Activated CD8-positive, alpha-beta T cell treated with anti-CD3 and anti-CD28 coated beads, Interleukin-2, amount 10 ng/mL, durations not matched to agents 7 days and 5 days (primary cell): ENCODE results near the gene LCAT. TPM values are rescaled to one million over a fixed set of nuclear protein-coding genes. Genes with fewer than 3 reads are reported as not detected.
A peak's percentile ranks its signal among the peaks of the same experiment; 100 is the strongest.

Experiments
- ATAC-seq: fragments of 150-1000 bp; cut with Tn5 transposase; one replicate; pipeline ENCODE4 v1.10.0; 2021; ENCODE audit warnings: moderate library complexity
- CTCF ChIA-PET: fragments of 350-600 bp; sonication (Branson Sonifier 250); formaldehyde crosslinking; loops from one replicate; lab custom pipeline; 2021; ENCODE audit warnings: antibody characterized with exemption; lab: Charles Lee
- POLR2A ChIA-PET: fragments of 350-600 bp; sonication (Branson Sonifier 250); formaldehyde crosslinking; loops from one replicate; lab custom pipeline; 2021; ENCODE audit warnings: antibody characterized with exemption; lab: Charles Lee
- DNase-seq: peaks from one replicate; pipeline ENCODE4 v3.0.0-alpha.2; 2020
- H3K27ac Mint-ChIP-seq: one replicate; pipeline ENCODE4 v1.8.0; 2021; ENCODE audit warnings: mild to moderate bottlenecking, mixed read lengths
- H3K27me3 Mint-ChIP-seq: one replicate; pipeline ENCODE4 v1.8.0; 2021; ENCODE audit warnings: low read depth, mixed read lengths
- H3K36me3 Mint-ChIP-seq: one replicate; pipeline ENCODE4 v1.8.0; 2021; ENCODE audit warnings: low read depth, mixed read lengths
- H3K4me1 Mint-ChIP-seq: one replicate; pipeline ENCODE4 v1.8.0; 2021; ENCODE audit warnings: low read depth, mixed read lengths
- H3K4me3 Mint-ChIP-seq: one replicate; pipeline ENCODE4 v1.8.0; 2021; ENCODE audit warnings: mild to moderate bottlenecking, mixed read lengths
- H3K9me3 Mint-ChIP-seq: one replicate; pipeline ENCODE4 v1.8.0; 2022; ENCODE audit warnings: mixed read lengths; ENCODE audit not compliant: insufficient read depth
- total RNA-seq, 2 experiments: library from RNA; stranded (reverse); gene quantifications; one replicate each; pipeline ENCODE4 v1.2.3, GENCODE V29; 2021

Gene LCAT
- total RNA-seq, 2 experiments from 2014 or later = 22.4 to 23.1 TPM

DNA sequence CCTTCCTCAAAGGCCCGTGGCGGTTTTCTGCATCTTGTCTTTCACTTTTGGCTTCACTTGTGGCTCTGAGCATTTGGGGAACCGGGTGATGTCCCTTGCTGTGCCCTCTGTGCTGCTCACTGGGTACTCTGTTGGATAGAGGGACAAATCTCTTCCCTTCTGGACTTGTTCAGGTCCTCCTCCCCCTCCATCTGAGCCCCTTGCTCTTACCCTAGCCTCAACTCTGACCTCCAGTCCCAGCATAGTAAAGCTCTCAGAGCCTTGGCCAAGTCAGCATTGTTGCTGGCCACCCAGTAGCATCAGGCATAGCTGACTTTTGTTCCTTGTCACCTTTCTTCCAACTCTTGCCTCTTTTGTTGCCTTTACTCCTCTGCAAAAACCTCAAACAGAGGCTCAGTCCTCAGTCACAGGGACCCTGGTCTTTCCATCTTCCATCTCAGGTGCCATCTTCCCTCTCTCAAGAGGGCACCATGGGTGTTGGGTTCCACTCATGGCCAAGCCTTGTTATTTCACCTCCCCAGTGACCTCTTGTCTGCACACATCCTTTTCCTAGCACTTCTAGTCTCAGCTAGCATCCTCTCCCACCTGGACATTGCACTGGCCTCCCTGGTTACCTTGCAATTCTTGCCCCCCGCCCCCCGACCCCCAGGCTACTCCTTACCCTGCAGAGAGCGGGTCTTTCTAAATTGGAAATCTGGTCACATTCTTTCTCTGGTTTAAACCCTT lies 6.9 kb downstream of the LCAT start:
- Mint-ChIP-seq H3K4me1 (peaks cover 58% of the 10 kb centered on the region), H3K27me3 (no peaks in the 10 kb centered on the region), H3K4me3 (peak overlapping the region; percentile 100), H3K27ac (peak overlapping the region; percentile 99), H3K9me3 (no peaks in the 10 kb centered on the region), H3K36me3 (peaks cover 62% of the 10 kb centered on the region)
- ATAC-seq = peak; percentile 66
- ChIA-PET CTCF (interaction anchor here (0.8 to 4.0 kb wide), 10 partner anchors 8 to 456 kb away, joined by 3 to 25 read pairs (median 4); partner anchors contain the start of genes ATP6V0D1, CARMIL2, NFATC3 and NRN1L), POLR2A (interaction anchor here (0.6 to 3.8 kb wide), 26 partner anchors 8 to 156 kb away, joined by 3 to 25 read pairs (median 6); partner anchors contain the start of genes DDX28, DPEP2, DUS2 and EDC4)
- peak; percentile 93 for DNase-seq

DNA sequence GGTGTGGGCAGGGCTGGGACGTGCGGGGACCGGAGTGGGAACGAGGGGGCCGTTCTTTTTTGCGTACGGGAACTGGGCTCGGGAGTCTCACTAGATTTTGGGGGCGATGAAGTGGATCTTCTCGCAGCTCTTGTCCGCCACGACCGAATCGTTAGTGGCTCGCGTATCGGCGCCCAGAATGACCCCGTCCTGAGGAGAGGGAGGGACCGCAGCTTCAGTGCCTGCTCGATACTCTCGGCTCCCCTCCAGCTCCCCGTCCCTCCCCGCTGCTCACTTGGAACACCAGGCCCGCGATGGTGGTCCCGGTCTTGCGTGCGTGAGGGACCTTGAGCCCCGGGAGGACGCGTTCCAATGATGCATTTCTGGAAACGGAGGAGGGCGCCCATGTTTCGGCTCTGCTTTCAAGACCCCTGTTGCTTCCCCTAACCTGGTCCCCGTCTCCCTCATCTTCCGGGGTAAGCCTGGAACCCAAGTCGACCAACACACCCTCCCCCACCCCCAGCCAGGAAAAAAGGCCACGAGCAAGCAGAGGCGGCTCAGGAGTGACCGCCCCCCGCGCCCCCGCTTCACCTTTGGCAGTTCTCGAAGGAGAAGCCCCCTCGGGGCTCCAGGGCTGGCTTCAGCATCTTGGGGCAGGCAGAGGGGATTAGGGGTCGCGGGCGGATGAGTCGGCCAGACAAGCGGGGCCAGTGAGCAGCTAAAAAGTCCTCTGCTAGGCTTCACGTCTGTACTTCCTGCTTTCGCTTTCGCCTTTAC lies 7.6 kb downstream of the LCAT start, which contains the start of gene PSMB10:
PSMB10 (minus strand) TSS at position 727 of the 756 bp plus-strand sequence; CDS start at position 626, 101 bp downstream.
- DNase-seq = peak; percentile 66
- no peaks in the 10 kb centered on the region for H3K27me3 Mint-ChIP-seq
- peak within 1 kb of the TSS; percentile 99 for H3K27ac Mint-ChIP-seq
- ChIA-PET POLR2A (interaction anchor here (0.6 to 3.8 kb wide), 38 partner anchors 9 to 389 kb away, joined by 3 to 25 read pairs (median 5); partner anchors contain the start of genes CTCF, DDX28, DPEP2 and DUS2), CTCF (interaction anchor here (0.8 to 4.0 kb wide), 18 partner anchors 9 to 455 kb away, joined by 3 to 25 read pairs (median 4); partner anchors contain the start of genes ATP6V0D1, CARMIL2, NFATC3 and NRN1L)
- ATAC-seq = peak; percentile 11
- peaks cover 60% of the 10 kb centered on the region for H3K36me3 Mint-ChIP-seq
- H3K4me3 Mint-ChIP-seq = peak within 1 kb of the TSS; percentile 100
- peaks cover 50% of the 10 kb centered on the region for H3K4me1 Mint-ChIP-seq
- no peaks in the 10 kb centered on the region for H3K9me3 Mint-ChIP-seq

DNA sequence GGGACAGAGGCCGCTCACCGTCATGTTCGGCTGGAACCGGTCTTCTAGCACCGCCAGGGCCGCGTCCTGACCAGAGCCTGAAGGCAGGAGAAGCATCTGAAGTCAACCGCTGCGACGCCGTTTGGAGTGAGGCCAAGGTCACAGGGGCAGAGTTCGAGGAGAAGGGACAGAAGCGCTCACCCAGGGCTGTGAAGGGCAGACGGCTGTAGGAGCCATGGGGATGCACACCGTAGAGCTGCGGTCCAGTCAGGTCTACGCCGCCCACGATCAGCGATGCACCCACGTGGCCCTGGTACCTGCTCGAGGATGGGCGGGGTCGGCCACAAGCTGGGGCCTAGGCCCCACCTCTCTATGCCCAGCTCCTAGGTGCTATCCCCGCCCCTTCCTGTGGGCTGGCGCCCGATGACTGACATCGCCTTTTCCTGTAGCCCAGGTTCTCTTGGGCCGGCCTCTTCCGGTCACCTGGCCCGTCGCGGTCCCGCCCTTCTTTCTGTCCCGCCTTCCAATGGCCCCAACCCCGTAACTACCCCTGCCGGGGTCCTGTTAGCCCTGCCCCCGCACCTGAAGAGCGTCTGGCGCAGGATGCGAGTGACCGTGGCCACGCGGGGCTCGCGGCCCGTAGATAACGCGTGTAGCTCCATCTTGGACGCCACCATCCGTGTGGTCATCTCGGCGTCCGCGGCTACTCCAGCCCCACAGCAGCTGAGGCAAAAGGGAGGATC lies 8.4 kb downstream of the LCAT start:
- Mint-ChIP-seq H3K27ac (peak overlapping the region; percentile 99), H3K4me3 (peak overlapping the region; percentile 100), H3K36me3 (peaks cover 58% of the 10 kb centered on the region), H3K4me1 (peaks cover 44% of the 10 kb centered on the region), H3K9me3 (no peaks in the 10 kb centered on the region), H3K27me3 (no peaks in the 10 kb centered on the region)
- ATAC-seq = peak; percentile 85
- CTCF ChIA-PET = interaction anchor here (0.6 to 4.0 kb wide), 20 partner anchors 16 to 328 kb away, joined by 3 to 25 read pairs (median 4); partner anchors contain the start of genes CARMIL2, NFATC3, NRN1L and SLC7A6
- POLR2A ChIA-PET = interaction anchor here (0.6 to 3.8 kb wide), 33 partner anchors 10 to 388 kb away, joined by 3 to 25 read pairs (median 6); partner anchors contain the start of genes CTCF, DDX28, DPEP2 and DUS2
- DNase-seq = peak; percentile 98

DNA sequence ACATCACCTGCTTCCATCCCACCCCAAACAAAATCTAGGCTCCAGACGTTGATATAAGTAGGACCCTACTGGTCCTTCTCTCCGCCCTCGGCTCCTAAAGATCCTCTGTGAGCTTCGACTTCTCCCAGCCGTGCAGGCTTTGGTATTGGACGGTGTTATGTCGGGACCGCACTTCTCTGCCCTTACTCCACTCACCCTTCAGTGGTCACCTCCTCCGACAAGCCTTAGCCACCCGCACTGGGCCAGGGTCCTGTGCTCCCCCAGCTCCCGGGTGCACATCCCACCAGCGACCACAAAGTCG lies 8.9 kb downstream of the LCAT start:
- peaks cover 39% of the 10 kb centered on the region for H3K4me1 Mint-ChIP-seq
- H3K27me3 Mint-ChIP-seq = no peaks in the 10 kb centered on the region
- no peaks in the 10 kb centered on the region for H3K9me3 Mint-ChIP-seq
- CTCF ChIA-PET = interaction anchor here (0.6 to 4.0 kb wide), 15 partner anchors 16 to 329 kb away, joined by 3 to 25 read pairs (median 4); partner anchors contain the start of genes NFATC3 and SLC7A6
- peak overlapping the region; percentile 100 for H3K4me3 Mint-ChIP-seq
- ATAC-seq (no peak), DNase-seq (no peak)
- H3K36me3 Mint-ChIP-seq = peaks cover 56% of the 10 kb centered on the region
- H3K27ac Mint-ChIP-seq = peak overlapping the region; percentile 99
- POLR2A ChIA-PET = interaction anchor here (0.7 to 3.8 kb wide), 25 partner anchors 10 to 373 kb away, joined by 3 to 25 read pairs (median 8); partner anchors contain the start of genes CTCF, DDX28, DPEP2 and DUS2

DNA sequence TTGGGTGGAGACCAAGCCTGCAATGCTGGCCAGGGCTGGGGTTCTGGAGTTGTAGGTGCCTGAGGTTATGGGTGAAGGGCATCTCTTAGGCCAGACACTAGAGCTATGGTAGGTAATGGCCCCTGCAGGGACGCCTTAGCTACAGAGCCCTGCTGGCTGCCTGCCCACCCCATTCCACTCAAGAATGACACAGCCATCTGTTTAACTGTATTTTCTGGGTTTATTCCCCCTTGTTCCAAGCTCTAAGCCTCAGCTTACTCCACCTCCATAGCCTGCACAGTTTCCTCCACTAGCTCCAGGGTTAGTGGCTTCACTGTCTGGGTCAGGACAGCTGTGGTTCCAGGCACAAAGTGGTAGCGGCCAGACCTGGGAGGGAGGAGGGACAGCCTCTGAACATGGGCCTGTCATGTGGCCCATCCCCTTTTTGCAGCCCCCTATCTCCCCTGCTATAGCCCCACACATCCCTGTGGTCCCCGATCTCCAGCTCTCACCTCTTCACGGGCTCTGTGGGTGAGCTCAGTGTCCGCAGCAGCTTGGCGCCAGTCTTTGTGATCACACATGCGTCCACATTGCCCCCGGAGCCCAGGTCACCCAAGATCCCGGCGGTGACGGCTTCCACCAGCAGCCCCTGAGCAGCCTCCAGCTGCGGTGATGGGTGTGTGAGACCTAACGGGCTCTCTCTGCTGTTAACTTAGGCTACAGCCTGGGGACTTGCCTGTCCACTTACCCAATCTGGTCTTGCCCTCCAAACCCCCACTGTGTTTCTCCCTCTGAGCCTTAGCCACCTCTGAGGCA lies 9.4 kb downstream of the LCAT start:
- no peak for ATAC-seq
- CTCF ChIA-PET = interaction anchor here (1.0 to 4.0 kb wide), 7 partner anchors 51 to 261 kb away, joined by 3 to 25 read pairs (median 4); no protein-coding TSS in a partner anchor
- peaks cover 33% of the 10 kb centered on the region for H3K4me1 Mint-ChIP-seq
- POLR2A ChIA-PET = interaction anchor here (0.7 to 3.8 kb wide), 15 partner anchors 10 to 373 kb away, joined by 3 to 25 read pairs (median 6); partner anchors contain the start of genes CTCF, LCAT, NFATC3 and PSKH1
- DNase-seq = no peak
- peak overlapping the region; percentile 100 for H3K4me3 Mint-ChIP-seq
- H3K9me3 Mint-ChIP-seq = no peaks in the 10 kb centered on the region
- no peaks in the 10 kb centered on the region for H3K27me3 Mint-ChIP-seq
- peaks cover 55% of the 10 kb centered on the region for H3K36me3 Mint-ChIP-seq
- H3K27ac Mint-ChIP-seq = peak overlapping the region; percentile 99

DNA sequence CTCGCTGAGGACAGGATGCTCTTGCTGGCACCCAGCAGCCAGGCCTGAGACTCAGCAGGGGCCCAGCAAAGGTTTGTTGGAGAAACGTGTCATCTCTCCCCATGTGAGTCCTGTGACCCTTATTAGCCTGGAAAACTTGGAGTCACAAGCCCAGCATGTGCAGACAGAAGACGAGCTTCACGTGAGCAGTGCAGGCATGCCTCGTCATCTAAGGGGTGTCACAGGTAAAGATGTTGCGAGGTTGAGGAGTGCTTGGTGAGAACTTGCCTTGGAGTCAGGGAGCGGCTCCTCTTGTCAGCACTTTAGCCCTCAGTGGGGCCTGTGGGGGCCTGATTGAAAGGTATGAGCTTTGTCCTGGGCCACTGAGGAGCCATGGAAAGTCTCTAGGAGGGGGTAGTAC lies 10.1 kb downstream of the LCAT start:
- no peaks in the 10 kb centered on the region for H3K9me3 Mint-ChIP-seq
- CTCF ChIA-PET = interaction anchor here (1.0 to 4.0 kb wide), 3 partner anchors 107 to 129 kb away, joined by 3 to 25 read pairs (median 24); no protein-coding TSS in a partner anchor
- ATAC-seq = no peak
- H3K36me3 Mint-ChIP-seq = peaks cover 52% of the 10 kb centered on the region
- POLR2A ChIA-PET = interaction anchor here (0.7 to 3.8 kb wide), 6 partner anchors 18 to 88 kb away, joined by 3 to 25 read pairs (median 4); partner anchors contain the start of gene PSKH1
- no peak overlapping the region for H3K27ac Mint-ChIP-seq
- no peaks in the 10 kb centered on the region for H3K27me3 Mint-ChIP-seq
- peaks cover 27% of the 10 kb centered on the region for H3K4me1 Mint-ChIP-seq
- no peak for DNase-seq
- H3K4me3 Mint-ChIP-seq = no peak overlapping the region

DNA sequence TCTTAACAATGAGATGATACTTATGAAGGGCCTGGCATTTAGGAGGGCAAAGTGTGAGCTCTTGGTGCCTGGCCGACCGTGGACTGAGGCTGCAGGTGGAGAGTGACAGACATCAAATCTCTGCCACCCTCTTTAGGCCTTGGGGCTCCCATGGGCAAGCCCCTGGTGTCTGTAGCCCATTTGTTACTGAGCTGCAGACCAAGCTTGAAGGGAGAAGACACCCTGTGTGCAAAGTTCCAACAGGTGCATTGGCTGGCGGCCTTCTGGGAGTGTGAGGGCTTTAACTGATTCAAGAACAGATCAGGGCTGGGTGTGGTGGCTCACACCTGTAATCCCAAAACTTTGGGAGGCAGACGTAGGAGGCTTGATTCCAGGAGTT lies 11.5 kb downstream of the LCAT start:
- H3K4me1 Mint-ChIP-seq = peaks cover 27% of the 10 kb centered on the region
- peaks cover 52% of the 10 kb centered on the region for H3K36me3 Mint-ChIP-seq
- ChIA-PET CTCF (interaction anchor here (1.1 to 2.9 kb wide), 2 partner anchors 49 to 214 kb away, joined by 3 to 12 read pairs; no protein-coding TSS in a partner anchor), POLR2A (interaction anchor here (0.6 kb wide), 1 partner anchor 21 kb away, joined by 4 read pairs; no protein-coding TSS in a partner anchor)
- H3K27me3 Mint-ChIP-seq = no peaks in the 10 kb centered on the region
- no peaks in the 10 kb centered on the region for H3K9me3 Mint-ChIP-seq
- H3K27ac Mint-ChIP-seq = peak overlapping the region; percentile 55
- no peak for DNase-seq
- no peak for ATAC-seq
- H3K4me3 Mint-ChIP-seq = no peak overlapping the region

DNA sequence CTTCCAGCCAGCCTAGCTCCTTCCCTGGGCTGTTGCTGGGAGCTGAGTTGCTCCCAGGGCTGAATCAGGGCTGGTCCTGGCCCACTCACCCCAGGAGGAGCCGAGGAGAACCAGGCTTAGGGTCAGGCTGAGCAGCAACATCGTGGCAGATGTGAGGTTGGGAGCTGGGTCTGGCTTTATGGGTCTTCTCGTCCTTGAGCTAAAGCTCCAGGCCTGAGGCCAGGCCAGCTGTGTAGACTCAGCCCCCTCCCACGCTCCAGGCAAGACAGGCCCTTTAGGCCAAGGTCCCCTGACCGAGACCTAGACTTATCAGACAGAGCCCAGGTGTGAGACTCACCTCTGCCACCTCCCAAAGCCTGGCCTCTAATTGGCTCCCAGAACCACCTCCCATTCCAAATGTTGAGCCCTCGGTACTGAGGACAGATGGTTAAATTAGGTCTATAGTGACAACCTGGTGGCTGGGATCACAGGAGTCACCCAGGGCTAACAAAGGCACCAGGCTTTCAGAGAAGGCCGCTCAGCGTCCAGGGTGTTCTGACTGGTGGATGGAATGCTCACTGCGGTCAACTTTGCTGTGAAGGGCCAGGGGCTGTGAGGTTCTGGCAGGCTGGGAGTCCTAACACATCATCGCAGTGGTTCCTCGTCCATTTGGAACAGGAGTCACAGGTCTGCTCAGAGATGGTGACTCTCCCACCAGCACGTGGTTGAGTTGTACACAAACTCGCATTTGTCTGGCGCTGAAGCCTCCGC lies 12.0 kb downstream of the LCAT start, which contains the start of gene CTRL:
CTRL (minus strand) TSS at position 151 of the 750 bp plus-strand sequence; CDS start at position 141, 10 bp downstream.
- no peaks in the 10 kb centered on the region for H3K9me3 Mint-ChIP-seq
- DNase-seq = no peak
- CTCF ChIA-PET = interaction anchor here (1.3 to 2.9 kb wide), 4 partner anchors 9 to 411 kb away, joined by 3 to 12 read pairs (median 4); no protein-coding TSS in a partner anchor
- peaks cover 21% of the 10 kb centered on the region for H3K4me1 Mint-ChIP-seq
- no peak for ATAC-seq
- H3K36me3 Mint-ChIP-seq = peaks cover 49% of the 10 kb centered on the region
- H3K4me3 Mint-ChIP-seq = no peak within 1 kb of the TSS
- no peaks in the 10 kb centered on the region for H3K27me3 Mint-ChIP-seq
- peak within 1 kb of the TSS; percentile 69 for H3K27ac Mint-ChIP-seq
- POLR2A ChIA-PET = interaction anchor here (0.6 to 1.2 kb wide), 4 partner anchors 10 to 50 kb away, joined by 3 to 7 read pairs (median 4); no protein-coding TSS in a partner anchor

DNA sequence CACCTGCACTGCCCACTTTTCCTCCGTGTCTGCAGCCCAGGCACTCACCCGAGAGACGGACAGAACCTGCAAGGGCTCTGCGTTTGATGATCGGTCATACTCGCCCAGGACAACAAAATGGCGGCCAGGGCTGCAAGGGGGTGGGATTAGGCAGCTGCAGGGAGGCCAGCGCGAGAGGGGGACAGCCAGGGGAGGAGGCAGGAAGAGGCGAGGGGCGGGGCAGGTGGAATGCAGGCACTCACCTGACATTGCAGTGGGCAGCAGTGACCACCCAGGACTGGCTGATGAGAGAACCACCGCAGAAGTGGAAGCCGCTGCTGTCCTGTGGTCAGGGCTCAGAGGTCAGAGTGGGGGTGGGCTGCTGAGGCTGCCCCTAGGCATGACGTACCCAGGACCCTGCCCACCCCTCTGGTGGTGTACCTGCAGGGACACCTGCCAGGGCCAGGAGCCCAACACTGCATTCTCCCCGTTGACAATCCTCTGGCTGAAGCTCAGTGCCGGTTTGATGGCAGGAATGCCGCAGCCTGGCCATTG lies 13.2 kb downstream of the LCAT start:
- ChIA-PET CTCF (interaction anchor here (1.3 to 2.9 kb wide), 4 partner anchors 10 to 410 kb away, joined by 3 to 12 read pairs (median 4); no protein-coding TSS in a partner anchor), POLR2A (interaction anchor here (0.8 to 1.7 kb wide), 5 partner anchors 8 to 151 kb away, joined by 3 to 7 read pairs (median 3); no protein-coding TSS in a partner anchor)
- ATAC-seq (no peak), DNase-seq (no peak)
- H3K4me3 Mint-ChIP-seq = no peak overlapping the region
- H3K27ac Mint-ChIP-seq = no peak overlapping the region
- peaks cover 42% of the 10 kb centered on the region for H3K36me3 Mint-ChIP-seq
- H3K9me3 Mint-ChIP-seq = no peaks in the 10 kb centered on the region
- peaks cover 20% of the 10 kb centered on the region for H3K4me1 Mint-ChIP-seq
- H3K27me3 Mint-ChIP-seq = no peaks in the 10 kb centered on the region
